ENCODE results near the gene OMG.
A peak's percentile ranks its signal among the peaks of the same experiment; 100 is the strongest.
"Not testable (repeated sequence)": the region's sequence is repeated elsewhere in the genome, so short reads cannot be mapped to it uniquely, and the experiment has no call there.

OMG gene

GRCh38 chr17:31289790-31290189, 7.2 kb downstream of the OMG start:
- H3K27me3 ChIP-seq (ENCODE audit: insufficient read depth, low read length, poor library complexity, severe bottlenecking) = no peaks in the 10 kb centered on the region
- H3K9me2 ChIP-seq (replicated peaks; ENCODE audit: low read depth, low read length) = no peaks in the 10 kb centered on the region

GRCh38 chr17:31287932-31288331, 9.1 kb downstream of the OMG start:
- not testable (repeated sequence) for H3K4me2 ChIP-seq (ENCODE audit: low read depth, low read length, poor library complexity, severe bottlenecking); H4K20me1 ChIP-seq (ENCODE audit: insufficient read depth, low read length, poor library complexity, severe bottlenecking); H3K36me3 ChIP-seq (ENCODE audit: insufficient read depth, low read length); H3K9me3 ChIP-seq (ENCODE audit: insufficient read depth, low read depth, low read length); H3F3A ChIP-seq (ENCODE audit: low read depth); H3K9me2 ChIP-seq (replicated peaks; ENCODE audit: low read depth, low read length); H2AFZ ChIP-seq (ENCODE audit: low read length); H3K79me2 ChIP-seq (ENCODE audit: insufficient read depth, low read length); H3K9ac ChIP-seq (ENCODE audit: low read depth, low read length, poor library complexity, severe bottlenecking); H3K4me3 ChIP-seq (ENCODE audit: low read length, poor library complexity, severe bottlenecking); H3K27me3 ChIP-seq (ENCODE audit: insufficient read depth, low read length, poor library complexity, severe bottlenecking)
- peaks cover 16% of the 10 kb centered on the region for H3K4me1 ChIP-seq (ENCODE audit: insufficient read depth, low read length, poor library complexity, severe bottlenecking)

More at GRCh38 chr17:31289790-31290189, 7.2 kb downstream of the OMG start:
- TF ChIP-seq CTCF (conservative IDR thresholded peaks at IDR 0.05; ENCODE audit: low read length) = no peak
- no peak for TF ChIP-seq EZH2phosphoT487 (IDR thresholded peaks at IDR 0.05; ENCODE audit: borderline replicate concordance)
- peaks cover 16% of the 10 kb centered on the region for H3K4me1 ChIP-seq (ENCODE audit: insufficient read depth, low read length, poor library complexity, severe bottlenecking)
- H3K9me3 ChIP-seq (ENCODE audit: insufficient read depth, low read depth, low read length) = no peaks in the 10 kb centered on the region
- H3K79me2 ChIP-seq (ENCODE audit: insufficient read depth, low read length) = no peaks in the 10 kb centered on the region
- H3K9ac ChIP-seq (ENCODE audit: low read depth, low read length, poor library complexity, severe bottlenecking) = peak overlapping the region; percentile 42
- peak overlapping the region; percentile 55 for H3K4me2 ChIP-seq (ENCODE audit: low read depth, low read length, poor library complexity, severe bottlenecking)
- H3K36me3 ChIP-seq (ENCODE audit: insufficient read depth, low read length) = no peaks in the 10 kb centered on the region
- H4K20me1 ChIP-seq (ENCODE audit: insufficient read depth, low read length, poor library complexity, severe bottlenecking) = no peaks in the 10 kb centered on the region
- H3K4me3 ChIP-seq (ENCODE audit: low read length, poor library complexity, severe bottlenecking) = peak overlapping the region; percentile 35
- H3F3A ChIP-seq (ENCODE audit: low read depth) = 0 out of 2 replicates have a peak, but pooled peaks cover 3% of the 10 kb centered on the region
- peak overlapping the region; percentile 27; the same call in 1 of the 2 replicates for H2AFZ ChIP-seq (ENCODE audit: low read length)

GRCh38 chr17:31286587-31286986, 10.5 kb downstream of the OMG start:
- Histone ChIP-seq H3K9ac (ENCODE audit: low read depth, low read length, poor library complexity, severe bottlenecking) (no peak overlapping the region), H2AFZ (ENCODE audit: low read length) (no peak overlapping the region)

More at GRCh38 chr17:31286587-31286986, 10.5 kb downstream of the OMG start:
- no peaks in the 10 kb centered on the region for H3K9me2 ChIP-seq (replicated peaks; ENCODE audit: low read depth, low read length)
- no peak overlapping the region for H3K4me3 ChIP-seq (ENCODE audit: low read length, poor library complexity, severe bottlenecking)
- no peaks in the 10 kb centered on the region for H3K9me3 ChIP-seq (ENCODE audit: insufficient read depth, low read depth, low read length)
- TF ChIP-seq EZH2phosphoT487 (IDR thresholded peaks at IDR 0.05; ENCODE audit: borderline replicate concordance) = no peak
- TF ChIP-seq CTCF (conservative IDR thresholded peaks at IDR 0.05; ENCODE audit: low read length) = no peak; the same call in 1 of the 2 replicates
- no peak overlapping the region for H3K4me2 ChIP-seq (ENCODE audit: low read depth, low read length, poor library complexity, severe bottlenecking)
- peaks cover 16% of the 10 kb centered on the region for H3K4me1 ChIP-seq (ENCODE audit: insufficient read depth, low read length, poor library complexity, severe bottlenecking)
- no peaks in the 10 kb centered on the region for H3K36me3 ChIP-seq (ENCODE audit: insufficient read depth, low read length)
- no peaks in the 10 kb centered on the region for H3K27me3 ChIP-seq (ENCODE audit: insufficient read depth, low read length, poor library complexity, severe bottlenecking)
- H3F3A ChIP-seq (ENCODE audit: low read depth) = 0 out of 2 replicates have a peak, but pooled peaks cover 3% of the 10 kb centered on the region
- no peaks in the 10 kb centered on the region for H4K20me1 ChIP-seq (ENCODE audit: insufficient read depth, low read length, poor library complexity, severe bottlenecking)
- H3K79me2 ChIP-seq (ENCODE audit: insufficient read depth, low read length) = no peaks in the 10 kb centered on the region
